Stimulated activated CD8-positive, alpha-beta memory T cell treated with anti-CD3 and anti-CD28 coated beads, Interleukin-4, amount 100 ng/mL, for 1 hour (primary cell): Measurements from ENCODE around the gene MUC12.
"Not testable (repeated sequence)": the region's sequence is repeated elsewhere in the genome, so short reads cannot be mapped to it uniquely, and the experiment has no call there.

ENCODE experiments used
- DNase-seq, 2 donors: peaks; one replicate each; pipeline ENCODE4 v3.0.0-alpha.2; 2020; ENCODE audit warnings: low read depth in 2 of 2, low spot score in 1 of 2

MUC12 gene

DNA sequence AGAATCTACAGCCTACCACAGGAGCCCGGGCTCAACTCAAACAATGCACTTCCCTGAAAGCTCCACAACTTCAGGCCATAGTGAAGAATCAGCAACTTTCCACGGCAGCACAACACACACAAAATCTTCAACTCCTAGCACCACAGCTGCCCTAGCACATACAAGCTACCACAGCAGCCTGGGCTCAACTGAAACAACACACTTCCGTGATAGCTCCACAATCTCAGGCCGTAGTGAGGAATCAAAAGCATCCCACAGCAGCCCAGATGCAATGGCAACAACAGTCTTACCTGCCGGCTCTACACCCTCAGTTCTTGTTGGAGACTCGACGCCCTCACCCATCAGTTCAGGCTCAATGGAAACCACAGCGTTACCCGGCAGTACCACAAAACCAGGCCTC lies 22.3 kb downstream of the MUC12 start:
- DNase-seq = no peak

DNA sequence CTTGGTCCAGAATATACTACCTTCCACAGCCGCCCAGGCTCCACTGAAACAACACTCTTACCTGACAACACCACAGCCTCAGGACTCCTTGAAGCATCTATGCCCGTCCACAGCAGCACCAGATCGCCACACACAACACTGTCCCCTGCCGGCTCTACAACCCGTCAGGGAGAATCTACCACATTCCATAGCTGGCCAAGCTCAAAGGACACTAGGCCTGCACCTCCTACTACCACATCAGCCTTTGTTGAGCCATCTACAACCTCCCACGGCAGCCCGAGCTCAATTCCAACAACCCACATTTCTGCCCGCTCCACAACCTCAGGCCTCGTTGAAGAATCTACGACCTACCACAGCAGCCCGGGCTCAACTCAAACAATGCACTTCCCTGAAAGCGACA lies 22.9 kb downstream of the MUC12 start:
- not testable (repeated sequence) for DNase-seq

DNA sequence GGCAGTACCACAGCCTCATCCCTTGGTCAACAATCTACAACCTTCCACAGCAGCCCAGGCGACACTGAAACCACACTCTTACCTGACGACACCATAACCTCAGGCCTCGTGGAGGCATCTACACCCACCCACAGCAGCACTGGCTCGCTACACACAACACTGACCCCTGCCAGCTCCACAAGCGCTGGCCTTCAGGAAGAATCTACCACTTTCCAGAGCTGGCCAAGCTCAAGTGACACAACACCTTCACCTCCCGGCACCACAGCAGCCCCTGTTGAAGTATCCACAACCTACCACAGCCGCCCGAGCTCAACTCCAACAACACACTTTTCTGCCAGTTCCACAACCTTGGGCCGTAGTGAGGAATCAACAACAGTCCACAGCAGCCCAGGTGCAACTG lies 25.3 kb downstream of the MUC12 start:
- not testable (repeated sequence) for DNase-seq

DNA sequence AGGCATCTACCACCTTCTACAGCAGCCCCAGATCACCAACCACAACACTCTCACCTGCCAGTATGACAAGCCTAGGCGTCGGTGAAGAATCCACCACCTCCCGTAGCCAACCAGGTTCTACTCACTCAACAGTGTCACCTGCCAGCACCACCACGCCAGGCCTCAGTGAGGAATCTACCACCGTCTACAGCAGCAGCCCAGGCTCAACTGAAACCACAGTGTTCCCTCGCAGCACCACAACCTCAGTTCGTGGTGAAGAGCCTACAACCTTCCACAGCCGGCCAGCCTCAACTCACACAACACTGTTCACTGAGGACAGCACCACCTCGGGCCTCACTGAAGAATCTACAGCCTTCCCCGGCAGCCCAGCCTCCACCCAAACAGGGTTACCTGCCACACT lies 29.2 kb downstream of the MUC12 start:
- DNase-seq = not testable (repeated sequence)

DNA sequence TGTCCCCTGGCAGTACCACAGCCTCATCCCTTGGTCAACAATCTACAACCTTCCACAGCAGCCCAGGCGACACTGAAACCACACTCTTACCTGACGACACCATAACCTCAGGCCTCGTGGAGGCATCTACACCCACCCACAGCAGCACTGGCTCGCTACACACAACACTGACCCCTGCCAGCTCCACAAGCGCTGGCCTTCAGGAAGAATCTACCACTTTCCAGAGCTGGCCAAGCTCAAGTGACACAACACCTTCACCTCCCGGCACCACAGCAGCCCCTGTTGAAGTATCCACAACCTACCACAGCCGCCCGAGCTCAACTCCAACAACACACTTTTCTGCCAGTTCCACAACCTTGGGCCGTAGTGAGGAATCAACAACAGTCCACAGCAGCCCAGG lies 30.0 kb downstream of the MUC12 start:
- DNase-seq = not testable (repeated sequence)

DNA sequence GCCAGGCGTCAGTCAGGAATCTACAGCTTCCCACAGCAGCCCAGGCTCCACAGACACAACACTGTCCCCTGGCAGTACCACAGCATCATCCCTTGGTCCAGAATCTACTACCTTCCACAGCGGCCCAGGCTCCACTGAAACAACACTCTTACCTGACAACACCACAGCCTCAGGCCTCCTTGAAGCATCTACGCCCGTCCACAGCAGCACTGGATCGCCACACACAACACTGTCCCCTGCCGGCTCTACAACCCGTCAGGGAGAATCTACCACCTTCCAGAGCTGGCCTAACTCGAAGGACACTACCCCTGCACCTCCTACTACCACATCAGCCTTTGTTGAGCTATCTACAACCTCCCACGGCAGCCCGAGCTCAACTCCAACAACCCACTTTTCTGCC lies 30.7 kb downstream of the MUC12 start:
- not testable (repeated sequence) for DNase-seq

DNA sequence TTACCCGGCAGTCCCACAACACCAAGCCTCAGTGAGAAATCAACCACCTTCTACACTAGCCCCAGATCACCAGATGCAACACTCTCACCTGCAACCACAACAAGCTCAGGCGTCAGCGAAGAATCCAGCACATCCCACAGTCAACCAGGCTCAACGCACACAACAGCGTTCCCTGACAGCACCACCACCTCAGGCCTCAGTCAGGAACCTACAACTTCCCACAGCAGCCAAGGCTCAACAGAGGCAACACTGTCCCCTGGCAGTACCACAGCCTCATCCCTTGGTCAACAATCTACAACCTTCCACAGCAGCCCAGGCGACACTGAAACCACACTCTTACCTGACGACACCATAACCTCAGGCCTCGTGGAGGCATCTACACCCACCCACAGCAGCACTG lies 33.0 kb downstream of the MUC12 start:
- DNase-seq = not testable (repeated sequence)

DNA sequence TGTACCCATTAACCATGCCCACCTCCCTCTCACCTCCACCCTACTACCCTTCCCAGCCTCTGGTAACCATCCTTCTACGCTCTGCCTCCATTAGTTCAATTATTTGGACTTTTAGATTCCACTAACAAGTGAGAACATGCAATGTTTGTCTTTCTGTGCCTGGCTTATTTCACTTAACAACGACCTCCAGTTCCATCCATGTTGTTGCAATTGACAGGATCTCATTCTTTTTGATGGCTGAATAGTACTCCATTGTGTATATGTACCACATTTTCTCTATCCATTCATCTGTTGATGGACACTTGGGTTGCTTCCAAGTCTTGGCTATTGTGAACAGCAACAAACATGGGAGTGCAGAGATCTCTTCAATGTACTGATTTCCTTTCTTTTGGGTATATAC lies 38.0 kb downstream of the MUC12 start:
- not testable (repeated sequence) for DNase-seq

DNA sequence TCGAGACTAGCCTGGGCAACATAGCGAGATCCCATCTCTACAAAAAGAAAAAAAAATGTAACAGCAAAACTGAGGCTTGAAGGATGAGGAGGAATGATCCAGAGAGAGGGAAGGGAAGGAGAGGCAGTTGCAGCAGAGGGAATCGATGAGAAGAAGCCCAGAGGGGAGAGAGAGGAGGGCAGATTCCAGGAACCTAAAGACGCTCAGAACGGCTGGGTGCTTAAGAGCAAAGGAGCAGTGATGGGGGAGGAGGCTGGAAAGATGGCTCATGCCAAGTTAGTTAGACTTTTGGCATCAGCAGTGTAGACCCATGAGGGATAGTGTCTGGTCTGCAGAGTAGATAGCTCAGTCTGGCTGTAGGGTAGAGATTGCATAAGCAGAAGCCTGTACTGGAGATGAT lies 40.3 kb downstream of the MUC12 start:
- no peak for DNase-seq

DNA sequence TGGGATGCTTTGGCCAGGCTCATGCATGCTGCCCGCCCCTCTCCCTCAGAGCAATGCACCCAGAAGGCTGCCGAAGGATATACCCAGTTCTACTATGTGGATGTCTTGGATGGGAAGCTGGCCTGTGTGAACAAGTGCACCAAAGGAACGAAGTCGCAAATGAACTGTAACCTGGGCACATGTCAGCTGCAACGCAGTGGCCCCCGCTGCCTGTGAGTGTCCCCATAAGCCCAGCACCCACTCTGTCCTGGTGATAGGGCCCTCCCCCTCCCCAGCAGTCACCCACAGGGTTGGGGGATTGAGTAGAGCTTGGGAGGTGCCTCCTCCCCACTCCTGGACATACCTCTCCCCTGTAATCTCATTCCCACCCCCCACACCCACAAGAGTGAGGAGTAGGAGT lies 43.6 kb downstream of the MUC12 start:
- no peak for DNase-seq

DNA sequence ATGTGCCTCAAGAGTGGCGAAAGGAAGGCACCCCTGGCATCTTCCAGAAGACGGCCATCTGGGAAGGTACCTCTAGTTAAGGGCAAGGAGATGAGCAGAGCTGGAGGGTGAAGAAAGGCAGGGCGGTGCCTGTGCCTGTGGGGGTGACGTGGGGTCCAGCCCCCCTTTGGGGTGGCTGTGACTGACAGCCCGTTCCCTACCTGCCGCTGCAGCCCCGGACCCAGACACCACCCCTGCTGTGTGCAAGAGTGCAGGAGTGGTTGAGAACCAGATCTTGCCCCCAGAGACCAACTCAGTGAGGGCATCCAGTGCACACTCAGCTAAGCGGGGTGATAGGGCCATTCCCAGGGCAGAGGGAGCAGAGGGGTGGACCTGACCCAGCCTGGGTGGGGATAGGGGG lies 46.3 kb downstream of the MUC12 start:
- no peak for DNase-seq

DNA sequence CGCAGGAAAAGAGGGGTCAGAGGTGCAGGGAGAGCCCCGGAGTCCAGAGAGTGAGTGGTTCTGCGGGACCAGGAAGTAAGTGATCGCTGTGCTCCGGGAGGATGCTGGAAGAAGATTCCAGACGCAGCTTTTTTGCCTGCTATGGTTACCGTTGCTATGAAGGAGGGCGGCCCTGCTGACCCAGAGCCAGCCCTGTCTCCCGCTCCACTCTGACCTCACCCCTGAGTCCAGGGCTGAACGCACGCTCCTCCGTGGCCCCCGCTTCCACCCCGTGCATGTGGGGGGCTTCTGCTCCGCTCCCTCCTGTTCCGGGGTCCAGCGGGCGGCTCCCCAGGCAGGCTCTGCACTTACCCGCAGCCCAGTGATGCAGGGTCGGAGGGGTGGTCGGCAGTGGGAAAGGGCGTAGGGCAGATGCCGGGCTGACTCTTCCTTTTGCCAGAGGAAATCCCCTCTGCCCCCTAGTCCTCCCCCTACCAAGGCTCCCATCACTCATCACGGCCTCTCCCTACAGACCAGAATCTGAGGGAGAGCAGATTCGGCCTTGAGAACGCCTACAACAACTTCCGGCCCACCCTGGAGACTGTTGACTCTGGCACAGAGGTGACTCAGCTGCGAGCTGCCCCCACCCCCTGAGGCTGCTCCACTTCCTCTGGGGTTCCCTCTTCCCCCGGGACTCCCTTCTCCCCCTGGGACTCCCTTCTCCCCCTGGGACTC lies 47.9 kb downstream of the MUC12 start:
- DNase-seq = peak; percentile 37 to 60

DNA sequence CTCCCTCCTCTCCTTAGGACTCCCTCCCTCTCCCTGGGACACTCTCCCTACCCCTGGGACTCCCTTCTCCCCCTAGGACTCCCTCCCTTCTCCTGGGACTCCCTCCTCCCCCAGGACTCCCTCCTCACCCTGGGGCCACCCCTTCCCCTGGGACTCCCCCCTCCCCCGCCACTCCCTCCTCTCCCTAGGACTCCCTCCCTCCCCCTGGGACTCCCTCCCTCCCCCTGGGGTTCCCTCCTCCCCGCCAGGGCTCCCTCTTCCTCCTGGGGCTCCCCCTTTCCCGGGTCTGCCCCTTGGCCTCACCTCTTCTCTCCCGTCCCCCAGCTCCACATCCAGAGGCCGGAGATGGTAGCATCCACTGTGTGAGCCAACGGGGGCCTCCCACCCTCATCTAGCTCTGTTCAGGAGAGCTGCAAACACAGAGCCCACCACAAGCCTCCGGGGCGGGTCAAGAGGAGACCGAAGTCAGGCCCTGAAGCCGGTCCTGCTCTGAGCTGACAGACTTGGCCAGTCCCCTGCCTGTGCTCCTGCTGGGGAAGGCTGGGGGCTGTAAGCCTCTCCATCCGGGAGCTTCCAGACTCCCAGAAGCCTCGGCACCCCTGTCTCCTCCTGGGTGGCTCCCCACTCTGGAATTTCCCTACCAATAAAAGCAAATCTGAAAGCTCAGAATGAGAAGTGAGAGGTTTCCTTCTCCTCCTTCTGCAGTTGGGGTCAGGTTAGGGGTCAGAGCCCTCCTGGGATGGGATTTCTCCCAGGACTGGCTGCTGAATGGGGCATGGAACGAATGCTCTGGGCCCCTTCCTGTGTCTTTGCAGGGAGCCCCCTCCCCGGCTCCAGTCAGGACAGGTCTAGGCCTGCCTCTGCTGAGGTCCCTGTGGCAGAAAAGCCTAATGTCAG lies 49.2 kb downstream of the MUC12 start:
- DNase-seq = no peak

DNA sequence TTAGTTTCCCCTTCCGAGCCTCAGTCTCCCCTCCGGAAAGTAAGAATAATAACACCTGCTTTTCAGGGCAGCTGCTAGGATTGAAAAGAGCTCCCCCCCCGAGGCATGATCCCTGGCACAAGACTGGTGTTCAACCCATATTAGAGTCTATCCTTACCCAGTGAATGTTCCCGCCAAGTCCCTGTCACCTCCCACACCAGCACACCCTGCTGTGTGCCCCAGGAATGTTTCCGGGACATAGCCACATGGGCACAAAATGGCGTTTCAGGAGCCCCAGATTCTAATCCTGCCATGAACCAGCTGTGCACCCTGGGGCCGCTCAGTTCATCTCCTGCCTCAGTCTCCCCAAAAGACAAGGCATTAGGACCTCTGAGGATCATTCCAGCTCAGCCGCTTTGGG lies 51.1 kb downstream of the MUC12 start:
- DNase-seq = no peak

DNA sequence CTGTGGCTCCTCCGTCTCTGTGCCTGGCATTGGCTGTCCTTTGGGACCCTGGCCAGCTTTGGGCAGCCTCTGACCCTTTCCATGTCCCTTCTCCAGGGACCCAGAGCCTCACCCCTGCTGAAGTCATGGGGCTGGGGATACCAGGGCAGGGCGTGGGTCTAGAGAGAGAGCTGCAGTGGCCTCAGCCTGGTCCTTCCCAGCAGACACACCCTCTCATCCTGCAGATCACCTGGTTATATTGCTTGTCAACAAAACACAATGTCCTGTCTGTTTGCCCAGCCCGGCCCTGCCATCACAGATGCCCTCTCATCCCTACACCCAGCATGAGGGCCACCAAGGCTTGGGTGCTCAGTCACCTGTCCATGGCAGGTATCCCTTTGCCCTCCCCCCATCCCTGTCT lies 52.3 kb downstream of the MUC12 start:
- DNase-seq = no peak

DNA sequence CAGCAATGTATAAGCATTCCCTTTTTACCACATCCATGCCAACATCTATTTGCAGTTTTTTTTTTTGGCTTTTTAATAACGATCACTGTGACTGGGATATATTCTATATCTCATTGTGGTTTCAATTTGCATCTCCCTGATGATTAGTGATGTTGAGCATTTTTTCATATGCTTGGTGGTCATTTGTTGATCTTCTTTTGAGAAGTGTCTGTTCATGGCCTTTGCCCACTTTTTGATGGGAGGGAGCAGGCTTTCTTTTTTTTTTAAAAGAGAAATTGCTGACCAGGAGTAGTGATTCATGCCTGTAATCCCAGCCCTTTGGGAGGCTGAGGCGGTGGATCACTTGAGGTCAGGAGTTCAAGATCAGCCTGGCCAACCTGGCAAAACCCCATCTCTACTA lies 54.5 kb downstream of the MUC12 start:
- no peak for DNase-seq

DNA sequence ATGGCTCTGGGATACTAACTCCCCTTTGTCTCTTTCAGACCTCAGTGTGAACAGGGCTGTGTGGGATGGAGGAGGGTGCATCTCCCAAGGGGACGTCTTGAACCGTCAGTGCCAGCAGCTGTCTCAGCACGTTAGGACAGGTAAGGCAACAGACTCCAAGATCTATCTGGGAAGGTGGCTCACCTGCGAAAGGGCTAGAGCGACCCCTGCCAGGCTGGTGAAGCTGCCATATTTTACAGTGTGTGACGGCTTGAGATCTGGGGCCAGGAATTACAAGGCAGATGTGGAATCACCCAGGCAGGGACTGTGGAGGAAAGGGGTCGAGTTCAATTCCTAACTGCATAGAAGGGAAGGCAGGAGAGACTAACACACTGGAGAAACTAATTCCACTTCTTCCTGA lies 61.7 kb downstream of the MUC12 start:
- DNase-seq = no peak

DNA sequence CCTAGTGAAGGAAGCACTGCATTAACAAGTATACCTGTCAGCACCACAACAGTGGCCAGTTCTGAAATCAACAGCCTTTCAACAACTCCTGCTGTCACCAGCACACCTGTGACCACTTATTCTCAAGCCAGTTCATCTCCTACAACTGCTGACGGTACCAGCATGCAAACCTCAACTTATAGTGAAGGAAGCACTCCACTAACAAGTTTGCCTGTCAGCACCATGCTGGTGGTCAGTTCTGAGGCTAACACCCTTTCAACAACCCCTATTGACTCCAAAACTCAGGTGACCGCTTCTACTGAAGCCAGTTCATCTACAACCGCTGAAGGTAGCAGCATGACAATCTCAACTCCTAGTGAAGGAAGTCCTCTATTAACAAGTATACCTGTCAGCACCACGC lies 66.6 kb downstream of the MUC12 start:
- no peak for DNase-seq

DNA sequence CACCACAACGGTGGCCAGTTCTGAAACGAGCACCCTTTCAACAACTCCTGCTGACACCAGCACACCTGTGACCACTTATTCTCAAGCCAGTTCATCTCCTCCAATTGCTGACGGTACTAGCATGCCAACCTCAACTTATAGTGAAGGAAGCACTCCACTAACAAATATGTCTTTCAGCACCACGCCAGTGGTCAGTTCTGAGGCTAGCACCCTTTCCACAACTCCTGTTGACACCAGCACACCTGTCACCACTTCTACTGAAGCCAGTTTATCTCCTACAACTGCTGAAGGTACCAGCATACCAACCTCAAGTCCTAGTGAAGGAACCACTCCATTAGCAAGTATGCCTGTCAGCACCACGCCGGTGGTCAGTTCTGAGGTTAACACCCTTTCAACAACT lies 71.9 kb downstream of the MUC12 start:
- not testable (repeated sequence) for DNase-seq

DNA sequence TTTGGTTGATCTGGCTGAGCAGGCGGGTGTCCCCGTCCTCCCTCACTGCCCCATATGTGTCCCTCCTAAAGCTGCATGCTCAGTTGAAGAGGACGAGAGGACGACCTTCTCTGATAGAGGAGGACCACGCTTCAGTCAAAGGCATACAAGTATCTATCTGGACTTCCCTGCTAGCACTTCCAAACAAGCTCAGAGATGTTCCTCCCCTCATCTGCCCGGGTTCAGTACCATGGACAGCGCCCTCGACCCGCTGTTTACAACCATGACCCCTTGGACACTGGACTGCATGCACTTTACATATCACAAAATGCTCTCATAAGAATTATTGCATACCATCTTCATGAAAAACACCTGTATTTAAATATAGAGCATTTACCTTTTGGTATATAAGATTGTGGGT lies 89.0 kb downstream of the MUC12 start:
- peak in 1 of 2 donors; percentile 17 for DNase-seq

DNA sequence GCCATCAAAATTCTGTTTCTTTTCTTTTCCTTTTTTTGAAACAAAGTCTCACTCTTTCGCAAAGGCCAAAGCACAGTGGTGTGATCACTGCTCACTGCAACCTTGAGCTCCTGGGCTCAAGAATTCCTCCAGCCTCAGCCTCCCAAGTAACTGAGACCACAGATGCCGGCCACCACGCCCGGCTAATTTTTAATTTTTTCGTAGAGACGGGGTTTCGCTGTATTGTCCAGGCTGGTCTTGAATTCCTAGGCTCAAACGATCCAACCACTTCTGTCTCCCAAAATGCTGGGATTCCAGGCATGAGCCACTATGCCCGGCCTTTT lies 90.2 kb downstream of the MUC12 start:
- DNase-seq = no peak

DNA sequence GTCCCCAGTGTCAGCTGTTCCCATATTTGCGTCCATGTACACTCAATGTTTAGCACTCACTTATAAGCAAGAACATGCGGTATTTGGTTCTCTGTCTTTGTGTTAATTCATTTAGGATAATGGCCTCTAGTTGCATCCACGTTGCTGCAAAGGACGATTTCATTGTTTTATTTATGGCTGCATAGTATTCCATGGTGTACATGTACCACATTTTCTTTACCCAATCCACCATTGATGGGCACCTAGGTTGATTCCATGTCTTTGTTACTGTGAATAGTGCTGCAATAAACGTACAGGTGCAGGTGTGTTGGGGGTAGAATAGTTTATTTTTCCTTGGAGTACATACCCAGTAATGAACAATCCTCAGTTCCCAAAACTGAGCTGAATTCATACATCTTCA lies 91.6 kb downstream of the MUC12 start:
- no peak for DNase-seq

DNA sequence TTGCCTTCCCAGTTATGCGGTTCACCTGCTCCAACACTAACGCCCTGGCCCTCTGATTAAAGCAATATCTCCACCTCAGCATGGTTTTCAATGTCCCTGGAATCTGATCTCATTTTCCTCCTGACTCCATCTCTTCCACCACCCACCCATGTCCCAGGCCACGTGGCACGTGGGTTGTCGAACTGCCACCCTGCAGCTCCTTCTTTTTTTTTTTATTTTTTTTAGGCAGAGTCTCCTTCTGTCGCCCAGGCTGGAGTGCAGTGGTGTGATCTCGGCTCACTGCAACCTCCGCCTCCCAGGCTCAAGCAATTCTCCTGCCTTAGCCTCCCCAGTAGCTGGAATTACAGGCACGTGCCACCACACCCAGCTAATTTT lies 94.8 kb downstream of the MUC12 start:
- DNase-seq = not testable (repeated sequence)
